ENCODE measurements around the gene IGSF3.

- TF ChIP-seq CTCF (IDR thresholded peaks at IDR 0.05 in 8 of 11, conservative IDR thresholded peaks at IDR 0.05 in 3 of 11) = no peak
- no peak for TF ChIP-seq POLR2AphosphoS5 (IDR thresholded peaks at IDR 0.05)
- TF ChIP-seq POLR2A (IDR thresholded peaks at IDR 0.05) = no peak
These were observed 42.2 kb upstream of the IGSF3 start for GRCh38 chr1:116709666-116710167.
